Measurements from ENCODE around the gene TRABD2B. TPM values are rescaled to one million over a fixed set of nuclear protein-coding genes. Genes with fewer than 3 reads are reported as not detected.

Gene TRABD2B
- total and polyA plus RNA-seq, 7 donors: 0.08 to 0.76 (median 0.42) TPM

- Histone ChIP-seq H3K36me3 (ENCODE audit: insufficient read depth in 1 of 2, low read depth in 1 of 2) (no peaks in the 10 kb centered on the region), H3K4me1 (no peaks in the 10 kb centered on the region), H3K27ac (no peak overlapping the region), H3K27me3 (ENCODE audit: insufficient read depth in 3 of 3, low read length in 2 of 3) (no peaks in the 10 kb centered on the region), H3K4me3 (no peak overlapping the region), H3K9me3 (no peaks in the 10 kb centered on the region)
- DNase-seq: no peak
- TF ChIP-seq CTCF (IDR thresholded peaks at IDR 0.05): no peak
- no peak for ATAC-seq
- WGBS, 3 donors: 80 to 86% (median 84%) methylated on average over 1 of the region's 1 CpG
- intact Hi-C loops (cut with DNase I): no loop called here
Observed at GRCh38 chr1:48006264-48006663, 9.1 kb upstream of the TRABD2B start.

GRCh38 chr1:48005253-48006117, 8.3 kb upstream of the TRABD2B start:
- no peaks in the 10 kb centered on the region for H3K36me3 ChIP-seq (ENCODE audit: insufficient read depth in 1 of 2, low read depth in 1 of 2)
- no peak overlapping the region for H3K27ac ChIP-seq
- DNase-seq (no peak), ATAC-seq (no peak)
- H3K9me3 ChIP-seq: no peaks in the 10 kb centered on the region
- no peak for TF ChIP-seq CTCF (IDR thresholded peaks at IDR 0.05)
- 78 to 90% (median 89%) methylated on average over 8 of the region's 8 CpGs for WGBS, 3 donors
- intact Hi-C loops (cut with DNase I): no loop called here
- H3K4me1 ChIP-seq: no peaks in the 10 kb centered on the region
- no peaks in the 10 kb centered on the region for H3K27me3 ChIP-seq (ENCODE audit: insufficient read depth in 3 of 3, low read length in 2 of 3)
- no peak overlapping the region for H3K4me3 ChIP-seq

GRCh38 chr1:48003741-48004531, 6.8 kb upstream of the TRABD2B start:
- Histone ChIP-seq H3K27me3 (ENCODE audit: insufficient read depth in 3 of 3, low read length in 2 of 3) (no peaks in the 10 kb centered on the region), H3K36me3 (ENCODE audit: insufficient read depth in 1 of 2, low read depth in 1 of 2) (no peaks in the 10 kb centered on the region), H3K4me1 (no peaks in the 10 kb centered on the region), H3K9me3 (no peaks in the 10 kb centered on the region), H3K27ac (no peak overlapping the region), H3K4me3 (no peak overlapping the region)
- ATAC-seq (no peak), DNase-seq (no peak)
- no peak for TF ChIP-seq CTCF (IDR thresholded peaks at IDR 0.05)
- intact Hi-C loops (cut with DNase I): no loop called here
- 58 to 67% (median 62%) methylated on average over 6 of the region's 6 CpGs for WGBS, 3 donors

- intact Hi-C loops (cut with DNase I): no loop called here
- Histone ChIP-seq H3K9me3 (no peaks in the 10 kb centered on the region), H3K27ac (no peak overlapping the region), H3K36me3 (ENCODE audit: insufficient read depth in 1 of 2, low read depth in 1 of 2) (no peaks in the 10 kb centered on the region), H3K4me3 (no peak overlapping the region), H3K27me3 (ENCODE audit: insufficient read depth in 3 of 3, low read length in 2 of 3) (peaks cover 0 to 14% (median 0%) of the 10 kb centered on the region in 3 donors), H3K4me1 (no peaks in the 10 kb centered on the region)
- TF ChIP-seq CTCF (IDR thresholded peaks at IDR 0.05): no peak
- WGBS, 3 donors: 85 to 98% (median 97%) methylated on average over 2 of the region's 2 CpGs
- ATAC-seq (no peak), DNase-seq (no peak)
Observed at GRCh38 chr1:48002142-48002541, 5.0 kb upstream of the TRABD2B start.

Data from psoas muscle (tissue), 8 donors.